ENCODE measurements around the gene GPC1. TPM values are rescaled to one million over a fixed set of nuclear protein-coding genes. Genes with fewer than 3 reads are reported as not detected.

Gene GPC1
- total and polyA plus RNA-seq, 5 donors from 2014 or later, result 0.06 to 0.91 (median 0.39) TPM

DNA sequence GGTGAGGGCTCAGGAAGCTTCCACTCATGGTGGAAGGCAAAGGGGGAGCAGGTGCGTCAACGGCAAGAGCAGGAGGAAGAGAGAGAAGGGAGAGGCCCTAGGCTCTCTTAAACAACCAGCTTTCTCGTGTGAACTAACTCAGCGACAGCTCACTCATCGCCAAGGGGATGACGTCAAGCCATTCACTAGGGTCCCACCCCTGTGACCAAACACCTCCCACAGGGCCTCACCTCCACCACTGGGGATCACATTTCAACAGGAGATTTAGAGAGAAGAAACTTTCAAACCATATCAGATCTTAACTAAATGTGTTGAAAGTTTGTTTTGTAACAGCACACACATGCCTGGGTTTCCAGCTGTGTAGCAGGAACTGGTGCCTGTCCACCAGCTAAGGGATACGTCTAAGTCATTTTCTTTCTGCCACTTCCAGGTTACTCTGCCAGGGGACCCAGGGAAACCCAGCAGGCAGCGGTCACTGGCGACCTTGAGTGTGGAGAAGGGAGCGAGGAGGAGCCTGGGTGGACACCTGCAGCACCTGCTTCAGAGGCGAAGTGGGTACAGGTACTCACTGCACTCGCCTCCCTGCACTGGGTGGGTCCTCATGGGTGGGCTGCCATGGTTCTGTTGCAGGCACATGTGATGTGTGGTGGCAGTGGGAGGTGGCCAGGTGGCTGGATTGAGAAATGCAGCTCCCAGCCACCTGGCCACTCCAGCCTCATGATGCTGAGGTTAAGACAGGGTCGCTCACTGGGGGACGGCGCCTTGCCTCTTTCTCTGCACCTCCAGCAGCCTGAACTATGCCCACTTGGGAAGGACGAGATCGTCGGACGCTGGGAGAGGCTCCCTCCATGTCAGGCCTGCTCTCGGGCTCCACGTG is 8.4 kb upstream of the GPC1 start:
- no peak for ATAC-seq (ENCODE audit: low read depth in 2 of 2)
- H3K4me1 Mint-ChIP-seq, result no peaks in the 10 kb centered on the region
- no peak overlapping the region for H3K4me3 ChIP-seq (ENCODE audit: low read depth, low read length)
- no peak overlapping the region for H3K27ac ChIP-seq (ENCODE audit: insufficient read depth, low read length, poor library complexity, severe bottlenecking)
- H3K4me1 ChIP-seq (ENCODE audit: control insufficient read depth, insufficient read depth, low read length, poor library complexity, severe bottlenecking), result no peaks in the 10 kb centered on the region
- H3K9me3 ChIP-seq (ENCODE audit: control insufficient read depth in 2 of 2, low read length in 2 of 2), result peaks cover 0 to 4% of the 10 kb centered on the region in 2 experiments
- peaks cover 7% of the 10 kb centered on the region for H3K27me3 Mint-ChIP-seq
- no peak overlapping the region for H3K27ac Mint-ChIP-seq
- H3K27me3 ChIP-seq (ENCODE audit: control insufficient read depth, insufficient read depth, low read length), result peaks cover 2% of the 10 kb centered on the region
- no peak overlapping the region for H3K4me3 Mint-ChIP-seq
- H3K9me3 Mint-ChIP-seq, result peaks cover 0 to 8% (median 5%) of the 10 kb centered on the region in 7 donors
- no peaks in the 10 kb centered on the region for H3K36me3 ChIP-seq (ENCODE audit: control insufficient read depth, insufficient read depth, low read length)
- no peaks in the 10 kb centered on the region for H3K36me3 Mint-ChIP-seq
- no peak for DNase-seq

DNA sequence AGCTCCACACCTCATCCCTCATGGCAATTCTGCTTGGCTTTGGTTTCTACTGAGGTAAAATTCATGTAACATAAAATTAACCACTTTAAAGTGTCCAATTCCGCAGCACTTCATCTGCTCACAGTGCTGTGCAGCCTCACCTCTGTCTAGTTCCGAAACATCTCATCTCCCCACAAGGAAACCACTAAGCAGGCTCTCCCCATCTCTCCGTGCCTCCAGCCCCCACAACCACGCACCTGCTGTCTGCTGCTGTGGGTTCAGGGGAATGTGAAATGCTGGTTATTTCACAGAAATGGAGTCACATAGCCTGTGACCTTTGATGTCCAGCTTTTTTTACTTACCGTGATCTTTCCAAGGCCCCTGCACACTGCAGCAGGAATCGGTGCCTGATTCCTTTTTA is 7.7 kb upstream of the GPC1 start:
- Mint-ChIP-seq H3K36me3 (no peaks in the 10 kb centered on the region), H3K9me3 (peaks cover 0 to 5% (median under 1%) of the 10 kb centered on the region in 7 donors), H3K4me3 (no peak overlapping the region), H3K27me3 (peaks cover 7% of the 10 kb centered on the region), H3K27ac (no peak overlapping the region), H3K4me1 (no peaks in the 10 kb centered on the region)
- Histone ChIP-seq H3K4me3 (ENCODE audit: low read depth, low read length) (no peak overlapping the region), H3K4me1 (ENCODE audit: control insufficient read depth, insufficient read depth, low read length, poor library complexity, severe bottlenecking) (no peaks in the 10 kb centered on the region), H3K27me3 (ENCODE audit: control insufficient read depth, insufficient read depth, low read length) (peaks cover 2% of the 10 kb centered on the region), H3K36me3 (ENCODE audit: control insufficient read depth, insufficient read depth, low read length) (no peaks in the 10 kb centered on the region), H3K9me3 (ENCODE audit: control insufficient read depth in 2 of 2, low read length in 2 of 2) (peaks cover 0 to 4% of the 10 kb centered on the region in 2 experiments), H3K27ac (ENCODE audit: insufficient read depth, low read length, poor library complexity, severe bottlenecking) (no peak overlapping the region)
- no peak for ATAC-seq (ENCODE audit: low read depth in 2 of 2)
- DNase-seq, result no peak

DNA sequence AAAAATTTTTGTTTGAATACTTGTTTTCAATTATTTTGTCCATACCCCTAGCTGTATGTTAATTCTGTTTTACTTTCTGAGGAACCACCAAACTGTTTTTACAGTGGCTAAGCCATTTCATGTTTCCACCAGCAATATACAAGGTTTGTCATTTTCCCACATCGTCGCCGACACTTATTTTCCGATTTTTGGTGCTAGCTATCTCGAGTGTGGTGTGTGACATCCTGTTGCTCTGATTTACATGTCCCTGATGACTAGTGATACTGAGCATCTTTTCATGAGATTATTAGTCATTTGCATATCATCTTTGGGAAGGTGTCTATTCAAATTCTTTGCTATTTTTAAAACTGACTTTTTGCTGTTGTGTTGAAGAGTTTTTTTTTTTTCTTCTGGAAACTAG is 7.2 kb upstream of the GPC1 start:
- no peak for ATAC-seq (ENCODE audit: low read depth in 2 of 2)
- peaks cover 0 to 5% (median 0%) of the 10 kb centered on the region in 7 donors for H3K9me3 Mint-ChIP-seq
- Histone ChIP-seq H3K4me1 (ENCODE audit: control insufficient read depth, insufficient read depth, low read length, poor library complexity, severe bottlenecking) (no peaks in the 10 kb centered on the region), H3K9me3 (ENCODE audit: control insufficient read depth in 2 of 2, low read length in 2 of 2) (peaks cover 0 to 4% of the 10 kb centered on the region in 2 experiments), H3K4me3 (ENCODE audit: low read depth, low read length) (no peak overlapping the region), H3K36me3 (ENCODE audit: control insufficient read depth, insufficient read depth, low read length) (no peaks in the 10 kb centered on the region), H3K27me3 (ENCODE audit: control insufficient read depth, insufficient read depth, low read length) (peaks cover 2% of the 10 kb centered on the region), H3K27ac (ENCODE audit: insufficient read depth, low read length, poor library complexity, severe bottlenecking) (no peak overlapping the region)
- peaks cover 11% of the 10 kb centered on the region for H3K27me3 Mint-ChIP-seq
- DNase-seq, result no peak
- H3K36me3 Mint-ChIP-seq, result no peaks in the 10 kb centered on the region
- H3K27ac Mint-ChIP-seq, result no peak overlapping the region
- no peaks in the 10 kb centered on the region for H3K4me1 Mint-ChIP-seq
- no peak overlapping the region for H3K4me3 Mint-ChIP-seq

GRCh38 chr2:240429341-240429871 is 6.1 kb upstream of the GPC1 start:
- Histone ChIP-seq H3K27ac (ENCODE audit: insufficient read depth, low read length, poor library complexity, severe bottlenecking) (no peak overlapping the region), H3K4me3 (ENCODE audit: low read depth, low read length) (no peak overlapping the region), H3K36me3 (ENCODE audit: control insufficient read depth, insufficient read depth, low read length) (no peaks in the 10 kb centered on the region), H3K4me1 (ENCODE audit: control insufficient read depth, insufficient read depth, low read length, poor library complexity, severe bottlenecking) (peaks cover 1% of the 10 kb centered on the region), H3K27me3 (ENCODE audit: control insufficient read depth, insufficient read depth, low read length) (peaks cover 2% of the 10 kb centered on the region), H3K9me3 (ENCODE audit: control insufficient read depth in 2 of 2, low read length in 2 of 2) (no peaks in the 10 kb centered on the region)
- Mint-ChIP-seq H3K36me3 (no peaks in the 10 kb centered on the region), H3K27ac (no peak overlapping the region), H3K4me3 (no peak overlapping the region), H3K9me3 (peaks cover 0 to 5% (median 0%) of the 10 kb centered on the region in 7 donors), H3K27me3 (peaks cover 12% of the 10 kb centered on the region), H3K4me1 (no peaks in the 10 kb centered on the region)
- ATAC-seq (ENCODE audit: low read depth in 2 of 2) (no peak), DNase-seq (no peak)

- Mint-ChIP-seq H3K9me3 (peaks cover 0 to 5% (median 0%) of the 10 kb centered on the region in 7 donors), H3K4me3 (no peak overlapping the region), H3K36me3 (no peaks in the 10 kb centered on the region), H3K27ac (no peak overlapping the region), H3K27me3 (peaks cover 12% of the 10 kb centered on the region), H3K4me1 (peaks cover 0 to 4% (median 0%) of the 10 kb centered on the region in 4 donors)
- Histone ChIP-seq H3K36me3 (ENCODE audit: control insufficient read depth, insufficient read depth, low read length) (no peaks in the 10 kb centered on the region), H3K27ac (ENCODE audit: insufficient read depth, low read length, poor library complexity, severe bottlenecking) (no peak overlapping the region), H3K4me3 (ENCODE audit: low read depth, low read length) (no peak overlapping the region), H3K4me1 (ENCODE audit: control insufficient read depth, insufficient read depth, low read length, poor library complexity, severe bottlenecking) (peaks cover 7% of the 10 kb centered on the region), H3K9me3 (ENCODE audit: control insufficient read depth in 2 of 2, low read length in 2 of 2) (no peaks in the 10 kb centered on the region), H3K27me3 (ENCODE audit: control insufficient read depth, insufficient read depth, low read length) (peaks cover 2% of the 10 kb centered on the region)
- ATAC-seq (ENCODE audit: low read depth in 2 of 2) (no peak), DNase-seq (no peak)
Observed at GRCh38 chr2:240429872-240430491, 5.5 kb upstream of the GPC1 start.

GRCh38 chr2:240430595-240430994 is 4.9 kb upstream of the GPC1 start:
- Mint-ChIP-seq H3K4me3 (peak overlapping the region in 1 of 4 donors; percentile 38), H3K27me3 (peaks cover 12% of the 10 kb centered on the region), H3K27ac (no peak overlapping the region), H3K36me3 (no peaks in the 10 kb centered on the region), H3K9me3 (peaks cover 0 to 5% (median 0%) of the 10 kb centered on the region in 7 donors), H3K4me1 (peaks cover 0 to 4% (median 0%) of the 10 kb centered on the region in 4 donors)
- no peak overlapping the region for H3K4me3 ChIP-seq (ENCODE audit: low read depth, low read length)
- peaks cover 2% of the 10 kb centered on the region for H3K27me3 ChIP-seq (ENCODE audit: control insufficient read depth, insufficient read depth, low read length)
- no peaks in the 10 kb centered on the region for H3K9me3 ChIP-seq (ENCODE audit: control insufficient read depth in 2 of 2, low read length in 2 of 2)
- no peak for DNase-seq
- ATAC-seq (ENCODE audit: low read depth in 2 of 2), result no peak
- no peaks in the 10 kb centered on the region for H3K36me3 ChIP-seq (ENCODE audit: control insufficient read depth, insufficient read depth, low read length)
- peaks cover 8% of the 10 kb centered on the region for H3K4me1 ChIP-seq (ENCODE audit: control insufficient read depth, insufficient read depth, low read length, poor library complexity, severe bottlenecking)
- H3K27ac ChIP-seq (ENCODE audit: insufficient read depth, low read length, poor library complexity, severe bottlenecking), result no peak overlapping the region

DNA sequence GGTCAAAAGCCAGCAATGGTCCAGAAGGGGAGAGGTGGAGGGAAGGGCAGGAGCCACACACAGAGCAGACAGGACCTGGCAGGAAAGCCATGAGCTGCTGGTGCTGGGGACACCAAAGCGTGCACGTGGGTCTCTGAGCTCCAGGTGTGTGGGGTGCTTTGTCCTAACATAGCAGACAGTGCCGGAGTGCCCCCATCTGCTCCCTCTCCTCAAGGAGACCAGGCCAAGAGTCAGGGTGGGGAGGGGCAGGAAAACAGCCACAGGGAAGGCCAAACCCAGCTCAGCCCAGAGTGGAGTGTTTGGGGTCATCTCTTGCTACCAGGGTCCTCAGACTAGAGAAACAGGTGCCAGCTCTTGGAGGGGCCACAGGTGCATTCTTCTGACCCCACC is 4.2 kb upstream of the GPC1 start:
- H3K27ac ChIP-seq (ENCODE audit: insufficient read depth, low read length, poor library complexity, severe bottlenecking), result no peak overlapping the region
- ATAC-seq (ENCODE audit: low read depth in 2 of 2) (no peak), DNase-seq (no peak)
- H3K9me3 ChIP-seq (ENCODE audit: control insufficient read depth in 2 of 2, low read length in 2 of 2), result no peaks in the 10 kb centered on the region
- Mint-ChIP-seq H3K36me3 (no peaks in the 10 kb centered on the region), H3K27me3 (peaks cover 12% of the 10 kb centered on the region), H3K9me3 (peaks cover 0 to 5% (median 0%) of the 10 kb centered on the region in 7 donors), H3K4me1 (peaks cover 0 to 4% (median 0%) of the 10 kb centered on the region in 4 donors), H3K4me3 (peak overlapping the region in 1 of 4 donors; percentile 38), H3K27ac (no peak overlapping the region)
- peaks cover 2% of the 10 kb centered on the region for H3K27me3 ChIP-seq (ENCODE audit: control insufficient read depth, insufficient read depth, low read length)
- peaks cover 13% of the 10 kb centered on the region for H3K4me1 ChIP-seq (ENCODE audit: control insufficient read depth, insufficient read depth, low read length, poor library complexity, severe bottlenecking)
- no peaks in the 10 kb centered on the region for H3K36me3 ChIP-seq (ENCODE audit: control insufficient read depth, insufficient read depth, low read length)
- no peak overlapping the region for H3K4me3 ChIP-seq (ENCODE audit: low read depth, low read length)

Data from CD4-positive, CD25-positive, alpha-beta regulatory T cell (primary cell).